H1 (cell line): ENCODE results near the gene CTNND2. TPM values are rescaled to one million over a fixed set of nuclear protein-coding genes. Genes with fewer than 3 reads are reported as not detected.

Source experiments
- CREB1 ChIP-seq: IDR thresholded peaks from 2 replicates; pipeline ENCODE4 v1.6.1; 2012; ENCODE audit warnings: inconsistent platforms
- JUN ChIP-seq: IDR thresholded peaks from 2 replicates; pipeline ENCODE4 v1.6.1; 2011; ENCODE audit warnings: low read depth, mild to moderate bottlenecking, improper control_type of control experiment, low read length
- RBBP5 ChIP-seq: IDR thresholded peaks from 2 replicates; pipeline ENCODE4 v1.7.1; 2012; ENCODE audit warnings: low read depth, mild to moderate bottlenecking, inconsistent platforms, low read length, moderate library complexity, borderline replicate concordance
- SIRT6 ChIP-seq: IDR thresholded peaks from one replicate; pipeline ENCODE4 v1.7.1; 2012; ENCODE audit warnings: low read length, inconsistent platforms
- SP1 ChIP-seq: IDR thresholded peaks from 2 replicates; pipeline ENCODE4 v1.6.1; 2011; ENCODE audit warnings: low read depth, low read length
- TAF1 ChIP-seq: IDR thresholded peaks from 2 replicates; pipeline ENCODE4 v1.6.1; 2011; ENCODE audit warnings: mild to moderate bottlenecking, low read depth, low read length
- polyA plus RNA-seq, 7 experiments: library from polyadenylated mRNA; depleted of rRNA in 3 of 7; stranded (reverse) in 5 of 7; unstranded in 2 of 7; fragments of >200 nt in 5 of 7; fragments of 200-250 nt in 2 of 7; gene quantifications; 1 replicate in 5 of 7; 2 replicates in 1 of 7; 4 replicates in 1 of 7; pipeline versions ENCODE4 v1.2.1 to v1.2.3, GENCODE V29; 2011 to 2013; ENCODE audit warnings: missing spikeins in 2 of 7, mixed read lengths in 2 of 7
- total RNA-seq: library from RNA; stranded (reverse); fragmentation: NEBNext Ultra II Directional; extraction: Animal tissue kit (Norgen Biotek cat#: 25700); gene quantifications from 2 replicates; pipeline ENCODE4 v1.2.1, GENCODE V29; 2021
- TF ChIP-seq, protein P1 (sequence below): fragments of 300-600 bp; sonication (generic); IDR thresholded peaks from 2 replicates; pipeline ENCODE4 v1.7.1; 2012; ENCODE audit warnings: low read length, moderate library complexity, mild to moderate bottlenecking, inconsistent platforms; ENCODE audit not compliant: insufficient replicate concordance
- TF ChIP-seq, protein P2 (sequence below): IDR thresholded peaks from 2 replicates; pipeline ENCODE4 v1.6.1; 2012; ENCODE audit warnings: inconsistent platforms
- TF ChIP-seq, protein P3 (sequence below): IDR thresholded peaks from 2 replicates; pipeline ENCODE4 v1.6.1; 2012; ENCODE audit warnings: low read length, inconsistent platforms
- TF ChIP-seq, protein P4 (sequence below): IDR thresholded peaks from 2 replicates; pipeline ENCODE4 v1.6.1; 2011; ENCODE audit warnings: low read depth, mild to moderate bottlenecking, low read length; ENCODE audit not compliant: insufficient read depth

Gene CTNND2
- total and polyA plus RNA-seq, 2 of the 8 experiments (the other 6 are each of a cell fraction or from before 2014, with no cell fraction given) = 7.4 to 14.2 TPM

DNA sequence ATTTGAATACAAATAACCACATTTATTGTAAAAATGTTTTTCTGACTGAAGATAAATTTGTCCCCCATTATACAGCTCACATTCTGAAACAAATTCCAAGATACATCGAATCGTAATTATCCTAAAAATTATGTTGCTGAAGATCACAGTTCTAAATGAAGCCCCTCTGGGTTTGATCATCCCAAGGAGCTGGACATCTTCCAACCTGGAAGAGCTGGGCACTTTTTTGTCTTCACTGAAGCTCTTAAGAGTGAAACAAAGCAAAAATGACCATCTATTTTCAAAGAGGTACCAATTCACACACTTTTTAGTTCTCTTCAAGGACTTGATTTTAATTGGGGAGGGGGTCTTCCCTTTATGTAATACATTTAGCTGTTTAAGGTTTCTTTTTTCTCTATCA is 5.5 kb downstream of the CTNND2 start (continued):
- TF ChIP-seq, protein P1, sequence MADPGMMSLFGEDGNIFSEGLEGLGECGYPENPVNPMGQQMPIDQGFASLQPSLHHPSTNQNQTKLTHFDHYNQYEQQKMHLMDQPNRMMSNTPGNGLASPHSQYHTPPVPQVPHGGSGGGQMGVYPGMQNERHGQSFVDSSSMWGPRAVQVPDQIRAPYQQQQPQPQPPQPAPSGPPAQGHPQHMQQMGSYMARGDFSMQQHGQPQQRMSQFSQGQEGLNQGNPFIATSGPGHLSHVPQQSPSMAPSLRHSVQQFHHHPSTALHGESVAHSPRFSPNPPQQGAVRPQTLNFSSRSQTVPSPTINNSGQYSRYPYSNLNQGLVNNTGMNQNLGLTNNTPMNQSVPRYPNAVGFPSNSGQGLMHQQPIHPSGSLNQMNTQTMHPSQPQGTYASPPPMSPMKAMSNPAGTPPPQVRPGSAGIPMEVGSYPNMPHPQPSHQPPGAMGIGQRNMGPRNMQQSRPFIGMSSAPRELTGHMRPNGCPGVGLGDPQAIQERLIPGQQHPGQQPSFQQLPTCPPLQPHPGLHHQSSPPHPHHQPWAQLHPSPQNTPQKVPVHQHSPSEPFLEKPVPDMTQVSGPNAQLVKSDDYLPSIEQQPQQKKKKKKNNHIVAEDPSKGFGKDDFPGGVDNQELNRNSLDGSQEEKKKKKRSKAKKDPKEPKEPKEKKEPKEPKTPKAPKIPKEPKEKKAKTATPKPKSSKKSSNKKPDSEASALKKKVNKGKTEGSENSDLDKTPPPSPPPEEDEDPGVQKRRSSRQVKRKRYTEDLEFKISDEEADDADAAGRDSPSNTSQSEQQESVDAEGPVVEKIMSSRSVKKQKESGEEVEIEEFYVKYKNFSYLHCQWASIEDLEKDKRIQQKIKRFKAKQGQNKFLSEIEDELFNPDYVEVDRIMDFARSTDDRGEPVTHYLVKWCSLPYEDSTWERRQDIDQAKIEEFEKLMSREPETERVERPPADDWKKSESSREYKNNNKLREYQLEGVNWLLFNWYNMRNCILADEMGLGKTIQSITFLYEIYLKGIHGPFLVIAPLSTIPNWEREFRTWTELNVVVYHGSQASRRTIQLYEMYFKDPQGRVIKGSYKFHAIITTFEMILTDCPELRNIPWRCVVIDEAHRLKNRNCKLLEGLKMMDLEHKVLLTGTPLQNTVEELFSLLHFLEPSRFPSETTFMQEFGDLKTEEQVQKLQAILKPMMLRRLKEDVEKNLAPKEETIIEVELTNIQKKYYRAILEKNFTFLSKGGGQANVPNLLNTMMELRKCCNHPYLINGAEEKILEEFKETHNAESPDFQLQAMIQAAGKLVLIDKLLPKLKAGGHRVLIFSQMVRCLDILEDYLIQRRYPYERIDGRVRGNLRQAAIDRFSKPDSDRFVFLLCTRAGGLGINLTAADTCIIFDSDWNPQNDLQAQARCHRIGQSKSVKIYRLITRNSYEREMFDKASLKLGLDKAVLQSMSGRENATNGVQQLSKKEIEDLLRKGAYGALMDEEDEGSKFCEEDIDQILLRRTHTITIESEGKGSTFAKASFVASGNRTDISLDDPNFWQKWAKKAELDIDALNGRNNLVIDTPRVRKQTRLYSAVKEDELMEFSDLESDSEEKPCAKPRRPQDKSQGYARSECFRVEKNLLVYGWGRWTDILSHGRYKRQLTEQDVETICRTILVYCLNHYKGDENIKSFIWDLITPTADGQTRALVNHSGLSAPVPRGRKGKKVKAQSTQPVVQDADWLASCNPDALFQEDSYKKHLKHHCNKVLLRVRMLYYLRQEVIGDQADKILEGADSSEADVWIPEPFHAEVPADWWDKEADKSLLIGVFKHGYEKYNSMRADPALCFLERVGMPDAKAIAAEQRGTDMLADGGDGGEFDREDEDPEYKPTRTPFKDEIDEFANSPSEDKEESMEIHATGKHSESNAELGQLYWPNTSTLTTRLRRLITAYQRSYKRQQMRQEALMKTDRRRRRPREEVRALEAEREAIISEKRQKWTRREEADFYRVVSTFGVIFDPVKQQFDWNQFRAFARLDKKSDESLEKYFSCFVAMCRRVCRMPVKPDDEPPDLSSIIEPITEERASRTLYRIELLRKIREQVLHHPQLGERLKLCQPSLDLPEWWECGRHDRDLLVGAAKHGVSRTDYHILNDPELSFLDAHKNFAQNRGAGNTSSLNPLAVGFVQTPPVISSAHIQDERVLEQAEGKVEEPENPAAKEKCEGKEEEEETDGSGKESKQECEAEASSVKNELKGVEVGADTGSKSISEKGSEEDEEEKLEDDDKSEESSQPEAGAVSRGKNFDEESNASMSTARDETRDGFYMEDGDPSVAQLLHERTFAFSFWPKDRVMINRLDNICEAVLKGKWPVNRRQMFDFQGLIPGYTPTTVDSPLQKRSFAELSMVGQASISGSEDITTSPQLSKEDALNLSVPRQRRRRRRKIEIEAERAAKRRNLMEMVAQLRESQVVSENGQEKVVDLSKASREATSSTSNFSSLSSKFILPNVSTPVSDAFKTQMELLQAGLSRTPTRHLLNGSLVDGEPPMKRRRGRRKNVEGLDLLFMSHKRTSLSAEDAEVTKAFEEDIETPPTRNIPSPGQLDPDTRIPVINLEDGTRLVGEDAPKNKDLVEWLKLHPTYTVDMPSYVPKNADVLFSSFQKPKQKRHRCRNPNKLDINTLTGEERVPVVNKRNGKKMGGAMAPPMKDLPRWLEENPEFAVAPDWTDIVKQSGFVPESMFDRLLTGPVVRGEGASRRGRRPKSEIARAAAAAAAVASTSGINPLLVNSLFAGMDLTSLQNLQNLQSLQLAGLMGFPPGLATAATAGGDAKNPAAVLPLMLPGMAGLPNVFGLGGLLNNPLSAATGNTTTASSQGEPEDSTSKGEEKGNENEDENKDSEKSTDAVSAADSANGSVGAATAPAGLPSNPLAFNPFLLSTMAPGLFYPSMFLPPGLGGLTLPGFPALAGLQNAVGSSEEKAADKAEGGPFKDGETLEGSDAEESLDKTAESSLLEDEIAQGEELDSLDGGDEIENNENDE = no peak
- TF ChIP-seq, protein P2, sequence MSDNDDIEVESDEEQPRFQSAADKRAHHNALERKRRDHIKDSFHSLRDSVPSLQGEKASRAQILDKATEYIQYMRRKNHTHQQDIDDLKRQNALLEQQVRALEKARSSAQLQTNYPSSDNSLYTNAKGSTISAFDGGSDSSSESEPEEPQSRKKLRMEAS = no peak
- TF ChIP-seq, protein P3, sequence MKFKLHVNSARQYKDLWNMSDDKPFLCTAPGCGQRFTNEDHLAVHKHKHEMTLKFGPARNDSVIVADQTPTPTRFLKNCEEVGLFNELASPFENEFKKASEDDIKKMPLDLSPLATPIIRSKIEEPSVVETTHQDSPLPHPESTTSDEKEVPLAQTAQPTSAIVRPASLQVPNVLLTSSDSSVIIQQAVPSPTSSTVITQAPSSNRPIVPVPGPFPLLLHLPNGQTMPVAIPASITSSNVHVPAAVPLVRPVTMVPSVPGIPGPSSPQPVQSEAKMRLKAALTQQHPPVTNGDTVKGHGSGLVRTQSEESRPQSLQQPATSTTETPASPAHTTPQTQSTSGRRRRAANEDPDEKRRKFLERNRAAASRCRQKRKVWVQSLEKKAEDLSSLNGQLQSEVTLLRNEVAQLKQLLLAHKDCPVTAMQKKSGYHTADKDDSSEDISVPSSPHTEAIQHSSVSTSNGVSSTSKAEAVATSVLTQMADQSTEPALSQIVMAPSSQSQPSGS = no peak
- TF ChIP-seq, protein P4, sequence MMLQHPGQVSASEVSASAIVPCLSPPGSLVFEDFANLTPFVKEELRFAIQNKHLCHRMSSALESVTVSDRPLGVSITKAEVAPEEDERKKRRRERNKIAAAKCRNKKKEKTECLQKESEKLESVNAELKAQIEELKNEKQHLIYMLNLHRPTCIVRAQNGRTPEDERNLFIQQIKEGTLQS = no peak
- TF ChIP-seq CREB1 = no peak
- TF ChIP-seq JUN = no peak
- no peak for TF ChIP-seq TAF1
- no peak for TF ChIP-seq RBBP5
- no peak for TF ChIP-seq SIRT6
- no peak for TF ChIP-seq SP1
